A673 (cell line): Measurements from ENCODE around the gene MRPL33.

Source experiments
- CTCF ChIP-seq: fragments of 300-800, 200-600 bp; sonication (generic); conservative IDR thresholded peaks from 2 replicates; pipeline ENCODE4 v1.5.1; 2017; ENCODE audit warnings: low read depth, mild to moderate bottlenecking, antibody characterized with exemption, low read length, moderate library complexity, mixed read lengths
- EZH2 ChIP-seq: fragments of 200-600 bp; sonication (generic); IDR thresholded peaks from 2 replicates; pipeline ENCODE4 v1.6.1; 2017; ENCODE audit warnings: borderline replicate concordance, low read depth, mild to moderate bottlenecking, mixed read lengths, antibody characterized with exemption, low read length; ENCODE audit not compliant: poor library complexity, severe bottlenecking

- TF ChIP-seq EZH2: no peak
- TF ChIP-seq CTCF: no peak
These were observed 27.0 kb downstream of the MRPL33 start for GRCh38 chr2:27798486-27798885.
